ENCODE results near the gene INSIG1.

GRCh38 chr7:155293721-155294510, 3.8 kb upstream of the INSIG1 start:
- no peak for TF ChIP-seq POLR2AphosphoS5 (IDR thresholded peaks at IDR 0.05)
- no peak for TF ChIP-seq CTCF (IDR thresholded peaks at IDR 0.05 in 8 of 11, conservative IDR thresholded peaks at IDR 0.05 in 3 of 11)
